Keratinocyte (primary cell): ENCODE measurements around the gene CAPZB.

Source experiments
- CTCF ChIP-seq, 3 experiments: IDR thresholded peaks in 1 of 3; conservative IDR thresholded peaks in 1 of 3; optimal IDR thresholded peaks in 1 of 3; 2 replicates in 2 of 3; 3 replicates in 1 of 3; pipeline versions ENCODE3 to v1.5.1; 2011; ENCODE audit warnings: low read length in 3 of 3, mild to moderate bottlenecking in 3 of 3, moderate library complexity in 2 of 3, control low read depth in 1 of 3, inconsistent platforms in 1 of 3; ENCODE audit not compliant: insufficient read depth in 2 of 3; ENCODE audit errors: extremely low read depth in 1 of 3
- EZH2 ChIP-seq: IDR thresholded peaks from one replicate; pipeline ENCODE4 v1.6.1; 2012; ENCODE audit warnings: inconsistent platforms, mild to moderate bottlenecking, low read length, moderate library complexity

GRCh38 chr1:19317126-19317910 lies 168.0 kb downstream of the CAPZB start:
- TF ChIP-seq CTCF (optimal IDR thresholded peaks at IDR 0.05 in 1 of 3, IDR thresholded peaks at IDR 0.05 in 1 of 3, conservative IDR thresholded peaks at IDR 0.05 in 1 of 3; ENCODE audit: extremely low read depth in 1 of 3, insufficient read depth in 2 of 3, low read length in 3 of 3): no peak
- no peak for TF ChIP-seq EZH2
